ENCODE measurements around the gene MAML2.

DNA sequence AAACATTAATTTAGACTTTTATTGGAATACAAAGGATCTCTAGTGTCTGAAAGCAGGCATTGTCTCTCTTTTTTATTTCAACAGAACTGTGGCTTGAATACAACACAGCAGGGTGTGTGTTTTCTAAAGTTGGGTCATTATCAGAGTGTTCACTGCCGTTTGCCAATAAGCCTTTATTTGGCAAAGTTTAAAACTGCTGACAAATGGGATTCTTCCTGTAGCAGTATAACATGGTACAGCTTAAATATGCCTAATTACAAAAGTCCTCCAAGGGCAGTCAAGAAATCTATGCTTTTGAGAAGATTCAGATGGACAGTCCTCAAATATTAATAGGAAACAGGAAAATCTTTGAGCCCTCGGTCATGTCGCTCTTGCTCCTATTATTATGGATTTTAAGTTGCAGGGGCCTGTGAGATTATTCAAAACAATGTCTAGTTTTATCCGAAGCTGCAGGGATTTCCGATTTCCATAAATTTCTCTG is 199.9 kb downstream of the MAML2 start:
- TF ChIP-seq POLR2A (IDR thresholded peaks at IDR 0.05; ENCODE audit: low read depth, low read length) = no peak
- TF ChIP-seq POLR2AphosphoS5 (IDR thresholded peaks at IDR 0.05; ENCODE audit: low read depth, low read length) = no peak
- no peak for TF ChIP-seq TAF1 (IDR thresholded peaks at IDR 0.05; ENCODE audit: borderline replicate concordance, low read depth, low read length)

Measured in GM12892 (cell line).